ENCODE data around the gene GGCX. TPM values are rescaled to one million over a fixed set of nuclear protein-coding genes. Genes with fewer than 3 reads are reported as not detected.

The GGCX gene
- total RNA-seq, 6 donors from 2014 or later: 21.2 to 70.6 (median 38.0) TPM

Small RNA genes within 50 kb of the gene (small RNA-seq; reads per million reads assigned to genes)
- gene RN7SL126P: 0 reads per million in 4 donors

Other genes starting within 250 kb of the GGCX start
- gene TGOLN2, start 233.5 kb downstream of the GGCX start, total RNA-seq: 100 to 1,000 TPM; 128 to 172 (median 147) TPM
- gene RETSAT, start 207.0 kb downstream of the GGCX start, total RNA-seq: 10 to 100 TPM; 36.7 to 81.5 (median 57.9) TPM
- 10 to 100 TPM; 13.2 to 82.8 (median 24.1) TPM for gene ELMOD3, start 206.7 kb downstream of the GGCX start, total RNA-seq
- 100 to 1,000 TPM; 169 to 611 (median 375) TPM for gene CAPG, start 151.1 kb downstream of the GGCX start, total RNA-seq
- under 1 TPM in 1 of 6 donors, not detected in 5; 0.51 TPM for gene SH2D6, start 142.8 kb downstream of the GGCX start, total RNA-seq
- 100 to 1,000 TPM; 108 to 219 (median 168) TPM for gene MAT2A, start 22.3 kb downstream of the GGCX start, total RNA-seq
- 100 to 1,000 TPM in 4 of 6 donors, 10 to 100 TPM in 2; 62.8 to 289 (median 154) TPM for gene VAMP8, start 16.1 kb upstream of the GGCX start, total RNA-seq
- 100 to 1,000 TPM in 1 of 6 donors, 10 to 100 TPM in 5; 20.5 to 105 (median 44.0) TPM for gene VAMP5, start 22.9 kb upstream of the GGCX start, total RNA-seq
- 100 to 1,000 TPM in 4 of 6 donors, 10 to 100 TPM in 2; 81.7 to 164 (median 108) TPM for gene RNF181, start 34.3 kb upstream of the GGCX start, total RNA-seq
- gene TMEM150A, start 41.2 kb upstream of the GGCX start, total RNA-seq: 10 to 100 TPM; 18.9 to 45.8 (median 32.0) TPM
- gene C2orf68, start 50.6 kb upstream of the GGCX start, total RNA-seq: 10 to 100 TPM; 24.6 to 46.1 (median 34.0) TPM
- 100 to 1,000 TPM in 1 of 6 donors, 10 to 100 TPM in 5; 36.8 to 176 (median 67.3) TPM for gene USP39, start 54.7 kb upstream of the GGCX start, total RNA-seq
- over 10,000 TPM; 10,501 to 67,270 (median 33,394) TPM for gene SFTPB, start 106.7 kb upstream of the GGCX start, total RNA-seq
- 10 to 100 TPM; 12.2 to 24.7 (median 21.0) TPM for gene GNLY, start 132.9 kb upstream of the GGCX start, total RNA-seq
- 100 to 1,000 TPM in 2 of 6 donors, 10 to 100 TPM in 4; 60.2 to 121 (median 85.1) TPM for gene ATOH8, start 192.5 kb upstream of the GGCX start, total RNA-seq